Skin epidermis (tissue), 12 donors: ENCODE results near the gene KLHL22.
"Not testable (repeated sequence)": the region's sequence is repeated elsewhere in the genome, so short reads cannot be mapped to it uniquely, and the experiment has no call there.

Source experiments
- H3K27ac ChIP-seq, 21 experiments: fragments of 200-600 bp; sonication (generic) in 11 of 21; one replicate each; pipeline ENCODE4 v1.5.0; 2020; ENCODE audit warnings: mild to moderate bottlenecking in 3 of 21, inconsistent platforms in 2 of 21, moderate library complexity in 2 of 21
- H3K4me3 ChIP-seq, 7 experiments: fragments of 200-600 bp; sonication (generic) in 2 of 7; one replicate each; pipeline ENCODE4 v1.5.0; 2020; ENCODE audit warnings: inconsistent platforms in 2 of 7, mild to moderate bottlenecking in 2 of 7, moderate library complexity in 1 of 7

Gene KLHL22

GRCh38 chr22:20478059-20478458 is 17.5 kb downstream of the KLHL22 start:
- H3K27ac ChIP-seq, H3K4me3 ChIP-seq: not testable (repeated sequence)

GRCh38 chr22:20475569-20475968 is 20.0 kb downstream of the KLHL22 start:
- H3K27ac ChIP-seq = peak overlapping the region in 3 of 21 experiments; percentile 17 to 73 (median 51)
- not testable (repeated sequence) for H3K4me3 ChIP-seq

GRCh38 chr22:20475115-20475436 is 20.5 kb downstream of the KLHL22 start:
- H3K27ac ChIP-seq = peak overlapping the region in 2 of 21 experiments; percentile 4 to 73

GRCh38 chr22:20472629-20473442 is 22.8 kb downstream of the KLHL22 start:
- no peak overlapping the region for H3K4me3 ChIP-seq
- peak overlapping the region in 1 of 21 experiments; percentile 20 for H3K27ac ChIP-seq

More at GRCh38 chr22:20475115-20475436, 20.5 kb downstream of the KLHL22 start:
- no peak overlapping the region for H3K4me3 ChIP-seq

- no peak overlapping the region for H3K4me3 ChIP-seq
- H3K27ac ChIP-seq = no peak overlapping the region
These were observed 24.3 kb downstream of the KLHL22 start for GRCh38 chr22:20471126-20471833.

GRCh38 chr22:20470525-20470924 is 25.1 kb downstream of the KLHL22 start:
- H3K4me3 ChIP-seq, H3K27ac ChIP-seq: not testable (repeated sequence)

- no peak overlapping the region for H3K27ac ChIP-seq
- H3K4me3 ChIP-seq = no peak overlapping the region
These were observed 26.3 kb downstream of the KLHL22 start for GRCh38 chr22:20469110-20469868.

GRCh38 chr22:20466659-20467379 is 28.8 kb downstream of the KLHL22 start:
- H3K27ac ChIP-seq = no peak overlapping the region
- no peak overlapping the region for H3K4me3 ChIP-seq

GRCh38 chr22:20465759-20466077 is 29.9 kb downstream of the KLHL22 start:
- Histone ChIP-seq H3K4me3 (no peak overlapping the region), H3K27ac (peak overlapping the region in 4 of 21 experiments; percentile 11 to 98 (median 93))

- no peak overlapping the region for H3K4me3 ChIP-seq
- H3K27ac ChIP-seq = peak overlapping the region in 10 of 21 experiments; percentile 63 to 98 (median 80)
These were observed 30.5 kb downstream of the KLHL22 start for GRCh38 chr22:20464912-20465758.

GRCh38 chr22:20464096-20464614 is 31.4 kb downstream of the KLHL22 start:
- peak overlapping the region in 19 of 21 experiments; percentile 0 to 98 (median 65) for H3K27ac ChIP-seq
- no peak overlapping the region for H3K4me3 ChIP-seq

GRCh38 chr22:20463324-20464095 is 32.1 kb downstream of the KLHL22 start:
- Histone ChIP-seq H3K4me3 (no peak overlapping the region), H3K27ac (peak overlapping the region in 19 of 21 experiments; percentile 0 to 98 (median 65))

- Histone ChIP-seq H3K4me3 (no peak overlapping the region), H3K27ac (no peak overlapping the region)
These were observed 35.7 kb downstream of the KLHL22 start for GRCh38 chr22:20459862-20460261.

GRCh38 chr22:20459152-20459542 is 36.4 kb downstream of the KLHL22 start:
- no peak overlapping the region for H3K4me3 ChIP-seq
- H3K27ac ChIP-seq = peak overlapping the region in 1 of 21 experiments; percentile 6

GRCh38 chr22:20458530-20459151 is 37.0 kb downstream of the KLHL22 start:
- H3K4me3 ChIP-seq = no peak overlapping the region
- H3K27ac ChIP-seq = peak overlapping the region in 1 of 21 experiments; percentile 6

GRCh38 chr22:20457506-20458240 is 37.9 kb downstream of the KLHL22 start:
- Histone ChIP-seq H3K27ac (no peak overlapping the region), H3K4me3 (no peak overlapping the region)

- Histone ChIP-seq H3K4me3 (no peak overlapping the region), H3K27ac (peak overlapping the region in 1 of 21 experiments; percentile 17)
These were observed 38.9 kb downstream of the KLHL22 start for GRCh38 chr22:20456722-20457076.
